Measurements from ENCODE around the gene IL24.

The IL24 gene

GRCh38 chr1:206933333-206933945 is 36.2 kb downstream of the IL24 start:
- Mint-ChIP-seq H3K4me1 (ENCODE audit: low read depth) (peaks cover 6% of the 10 kb centered on the region), H3K27me3 (ENCODE audit: low read depth) (no peaks in the 10 kb centered on the region), H3K9me3 (no peaks in the 10 kb centered on the region), H3K27ac (no peak overlapping the region), H3K4me3 (no peak overlapping the region), H3K36me3 (ENCODE audit: low read depth) (no peaks in the 10 kb centered on the region)
- peak; percentile 37 for DNase-seq (ENCODE audit: low spot score)

DNA sequence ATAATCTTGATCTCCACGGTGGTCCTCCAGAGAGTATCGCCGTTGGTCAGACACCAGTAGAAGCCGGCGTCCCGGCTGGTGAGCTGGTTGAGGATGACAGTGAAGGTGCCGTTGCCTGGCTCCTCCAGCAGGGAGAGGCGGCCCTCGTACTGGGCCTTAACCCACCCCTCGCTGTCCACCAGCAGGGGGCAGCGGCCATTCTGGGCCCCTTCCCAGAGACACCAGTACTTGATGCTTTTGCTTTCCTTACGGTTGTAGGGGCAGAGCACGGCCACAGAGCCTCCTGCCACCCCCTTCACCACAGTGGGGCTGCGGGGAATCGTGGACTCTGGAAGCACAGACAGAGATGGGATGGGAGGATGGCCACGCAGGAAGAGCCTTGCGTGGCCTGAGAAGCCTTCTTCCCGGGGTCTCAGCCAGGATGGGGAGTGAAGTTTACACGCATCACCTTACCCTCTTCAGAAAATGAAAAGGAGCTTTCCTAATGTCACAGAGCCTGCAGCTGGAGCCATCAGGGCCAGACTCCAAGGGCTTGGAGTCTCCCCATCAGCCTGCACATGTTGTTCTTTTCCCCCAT is 38.3 kb downstream of the IL24 start:
- Mint-ChIP-seq H3K36me3 (ENCODE audit: low read depth) (no peaks in the 10 kb centered on the region), H3K4me3 (no peak overlapping the region), H3K9me3 (no peaks in the 10 kb centered on the region), H3K27me3 (ENCODE audit: low read depth) (no peaks in the 10 kb centered on the region), H3K4me1 (ENCODE audit: low read depth) (peaks cover 3% of the 10 kb centered on the region), H3K27ac (no peak overlapping the region)
- DNase-seq (ENCODE audit: low spot score) = peak; percentile 32

- peaks cover 7% of the 10 kb centered on the region for H3K27me3 Mint-ChIP-seq (ENCODE audit: low read depth)
- H3K36me3 Mint-ChIP-seq (ENCODE audit: low read depth) = no peaks in the 10 kb centered on the region
- H3K4me3 Mint-ChIP-seq = no peak overlapping the region
- H3K9me3 Mint-ChIP-seq = no peaks in the 10 kb centered on the region
- H3K4me1 Mint-ChIP-seq (ENCODE audit: low read depth) = no peaks in the 10 kb centered on the region
- DNase-seq (ENCODE audit: low spot score) = no peak
- no peak overlapping the region for H3K27ac Mint-ChIP-seq
Measured at GRCh38 chr1:206937425-206937824, 40.2 kb downstream of the IL24 start.

- Mint-ChIP-seq H3K4me1 (ENCODE audit: low read depth) (no peaks in the 10 kb centered on the region), H3K27ac (no peak overlapping the region), H3K36me3 (ENCODE audit: low read depth) (no peaks in the 10 kb centered on the region), H3K27me3 (ENCODE audit: low read depth) (peaks cover 19% of the 10 kb centered on the region), H3K9me3 (no peaks in the 10 kb centered on the region), H3K4me3 (no peak overlapping the region)
- DNase-seq (ENCODE audit: low spot score) = no peak
Measured at GRCh38 chr1:206939131-206939530, 41.9 kb downstream of the IL24 start.

- no peak overlapping the region for H3K4me3 Mint-ChIP-seq
- no peaks in the 10 kb centered on the region for H3K36me3 Mint-ChIP-seq (ENCODE audit: low read depth)
- no peak for DNase-seq (ENCODE audit: low spot score)
- peaks cover 23% of the 10 kb centered on the region for H3K27me3 Mint-ChIP-seq (ENCODE audit: low read depth)
- H3K9me3 Mint-ChIP-seq = no peaks in the 10 kb centered on the region
- H3K27ac Mint-ChIP-seq = no peak overlapping the region
- no peaks in the 10 kb centered on the region for H3K4me1 Mint-ChIP-seq (ENCODE audit: low read depth)
Measured at GRCh38 chr1:206939841-206940587, 42.8 kb downstream of the IL24 start.

- Mint-ChIP-seq H3K36me3 (ENCODE audit: low read depth) (no peaks in the 10 kb centered on the region), H3K27ac (no peak overlapping the region), H3K9me3 (no peaks in the 10 kb centered on the region), H3K4me3 (no peak overlapping the region), H3K27me3 (ENCODE audit: low read depth) (peaks cover 23% of the 10 kb centered on the region), H3K4me1 (ENCODE audit: low read depth) (no peaks in the 10 kb centered on the region)
- DNase-seq (ENCODE audit: low spot score) = no peak
Measured at GRCh38 chr1:206940588-206940936, 43.3 kb downstream of the IL24 start.

- H3K9me3 Mint-ChIP-seq = no peaks in the 10 kb centered on the region
- no peak overlapping the region for H3K4me3 Mint-ChIP-seq
- peaks cover 27% of the 10 kb centered on the region for H3K27me3 Mint-ChIP-seq (ENCODE audit: low read depth)
- H3K36me3 Mint-ChIP-seq (ENCODE audit: low read depth) = no peaks in the 10 kb centered on the region
- no peaks in the 10 kb centered on the region for H3K4me1 Mint-ChIP-seq (ENCODE audit: low read depth)
- H3K27ac Mint-ChIP-seq = no peak overlapping the region
- DNase-seq (ENCODE audit: low spot score) = no peak
Measured at GRCh38 chr1:206941766-206942418, 44.6 kb downstream of the IL24 start.

DNA sequence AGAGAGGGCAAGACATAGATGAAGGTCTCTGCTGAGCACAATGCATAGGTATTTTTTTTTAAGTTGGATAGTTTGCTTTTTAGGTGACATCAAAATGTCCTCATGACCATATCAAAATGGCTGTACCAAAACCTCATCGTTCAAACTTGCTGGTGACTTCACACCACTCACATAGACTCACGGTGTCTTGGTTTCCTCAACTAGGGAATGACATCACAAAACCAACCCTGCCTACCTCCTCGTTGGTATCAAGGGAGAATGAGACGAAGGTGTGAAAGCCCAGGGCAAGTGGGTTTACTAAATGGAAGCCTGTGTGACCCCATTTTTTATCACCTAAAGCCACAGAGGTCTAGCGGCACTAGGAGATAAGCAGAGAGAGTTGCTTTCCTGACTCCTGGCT is 47.5 kb downstream of the IL24 start:
- Mint-ChIP-seq H3K27ac (no peak overlapping the region), H3K4me3 (no peak overlapping the region), H3K36me3 (ENCODE audit: low read depth) (no peaks in the 10 kb centered on the region), H3K9me3 (no peaks in the 10 kb centered on the region), H3K4me1 (ENCODE audit: low read depth) (no peaks in the 10 kb centered on the region), H3K27me3 (ENCODE audit: low read depth) (peaks cover 38% of the 10 kb centered on the region)
- DNase-seq (ENCODE audit: low spot score) = no peak

GRCh38 chr1:206945779-206946178 is 48.5 kb downstream of the IL24 start:
- no peaks in the 10 kb centered on the region for H3K36me3 Mint-ChIP-seq (ENCODE audit: low read depth)
- no peak for DNase-seq (ENCODE audit: low spot score)

GRCh38 chr1:206946261-206946660 is 49.0 kb downstream of the IL24 start, which contains the start of gene PIGR:
PIGR (minus strand) TSS chr1:206946466; CDS start chr1:206940531, 5,935 bp downstream.
- Mint-ChIP-seq H3K27ac (no peak within 1 kb of the TSS), H3K9me3 (peaks cover 4% of the 10 kb centered on the region), H3K4me3 (no peak within 1 kb of the TSS), H3K4me1 (ENCODE audit: low read depth) (no peaks in the 10 kb centered on the region), H3K36me3 (ENCODE audit: low read depth) (no peaks in the 10 kb centered on the region), H3K27me3 (ENCODE audit: low read depth) (peaks cover 34% of the 10 kb centered on the region)
- no peak for DNase-seq (ENCODE audit: low spot score)

More at GRCh38 chr1:206945779-206946178, 48.5 kb downstream of the IL24 start:
- Mint-ChIP-seq H3K27me3 (ENCODE audit: low read depth) (peaks cover 38% of the 10 kb centered on the region), H3K4me3 (no peak overlapping the region), H3K9me3 (peaks cover 4% of the 10 kb centered on the region), H3K4me1 (ENCODE audit: low read depth) (no peaks in the 10 kb centered on the region), H3K27ac (no peak overlapping the region)

DNA sequence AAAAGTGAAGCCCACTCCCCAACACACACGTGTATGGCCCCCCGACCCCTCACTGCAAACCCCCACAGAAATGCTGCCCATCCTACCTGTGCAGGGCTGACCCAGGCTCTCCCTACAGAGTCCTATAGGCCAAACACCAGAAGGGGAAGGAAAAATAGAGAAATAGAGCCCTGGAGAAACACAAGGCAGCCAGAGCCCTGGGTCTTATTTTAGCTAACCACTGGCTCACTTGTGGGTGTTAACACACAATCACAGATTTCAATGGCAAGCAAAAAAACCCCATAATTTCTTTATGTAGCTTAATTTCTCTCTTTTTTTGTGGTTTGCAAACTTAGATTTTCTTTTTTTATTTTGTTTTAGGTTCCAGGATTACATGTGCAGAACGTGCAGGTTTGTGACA is 50.0 kb downstream of the IL24 start:
- Mint-ChIP-seq H3K36me3 (ENCODE audit: low read depth) (no peaks in the 10 kb centered on the region), H3K27ac (no peak overlapping the region)

GRCh38 chr1:206949208-206949607 is 52.0 kb downstream of the IL24 start:
- H3K4me3 Mint-ChIP-seq = no peak overlapping the region
- H3K27me3 Mint-ChIP-seq (ENCODE audit: low read depth) = peaks cover 20% of the 10 kb centered on the region
- H3K27ac Mint-ChIP-seq = no peak overlapping the region
- peaks cover 2% of the 10 kb centered on the region for H3K4me1 Mint-ChIP-seq (ENCODE audit: low read depth)
- peaks cover 4% of the 10 kb centered on the region for H3K9me3 Mint-ChIP-seq
- no peak for DNase-seq (ENCODE audit: low spot score)
- no peaks in the 10 kb centered on the region for H3K36me3 Mint-ChIP-seq (ENCODE audit: low read depth)

More for the DNA sequence above, 50.0 kb downstream of the IL24 start:
- Mint-ChIP-seq H3K4me1 (ENCODE audit: low read depth) (no peaks in the 10 kb centered on the region), H3K9me3 (peaks cover 4% of the 10 kb centered on the region), H3K27me3 (ENCODE audit: low read depth) (peaks cover 31% of the 10 kb centered on the region), H3K4me3 (no peak overlapping the region)
- no peak for DNase-seq (ENCODE audit: low spot score)

GRCh38 chr1:206949641-206950040 is 52.4 kb downstream of the IL24 start:
- H3K27ac Mint-ChIP-seq = no peak overlapping the region
- H3K27me3 Mint-ChIP-seq (ENCODE audit: low read depth) = peaks cover 18% of the 10 kb centered on the region
- peaks cover 3% of the 10 kb centered on the region for H3K4me1 Mint-ChIP-seq (ENCODE audit: low read depth)
- peaks cover 4% of the 10 kb centered on the region for H3K9me3 Mint-ChIP-seq
- no peaks in the 10 kb centered on the region for H3K36me3 Mint-ChIP-seq (ENCODE audit: low read depth)
- no peak overlapping the region for H3K4me3 Mint-ChIP-seq
- no peak for DNase-seq (ENCODE audit: low spot score)

All from T-helper 2 cell treated with Interferon-gamma antibody and Interleukin-4, amounts not matched to agents 5 μg/mL and 100 μg/mL, for 36 hours (primary cell).